ENCODE results near the gene CH25H. TPM values are rescaled to one million over a fixed set of nuclear protein-coding genes. Genes with fewer than 3 reads are reported as not detected.
A peak's percentile ranks its signal among the peaks of the same experiment; 100 is the strongest.
"Not testable (repeated sequence)": the region's sequence is repeated elsewhere in the genome, so short reads cannot be mapped to it uniquely, and the experiment has no call there.

The CH25H gene
- total RNA-seq: not detected

- peak; percentile 42 for DNase-seq
- Mint-ChIP-seq H3K9me3 (no peaks in the 10 kb centered on the region), H3K27me3 (peaks cover 32% of the 10 kb centered on the region), H3K4me1 (peaks cover 22% of the 10 kb centered on the region), H3K36me3 (ENCODE audit: low read depth) (no peaks in the 10 kb centered on the region), H3K27ac (peak within 1 kb of the TSS; percentile 2), H3K4me3 (peak within 1 kb of the TSS; percentile 71)
- ChIA-PET POLR2A (interaction anchor here (1.1 to 2.8 kb wide), 5 partner anchors 94 to 327 kb away, joined by 3 to 16 read pairs (median 3); partner anchors contain the start of genes FAS, IFIT2 and STAMBPL1), CTCF (interaction anchor here (0.5 to 6.0 kb wide), 12 partner anchors 9 to 376 kb away, joined by 3 to 49 read pairs (median 4); no protein-coding TSS in a partner anchor)
Observed at GRCh38 chr10:89207181-89207800, at the start of gene CH25H. CH25H (minus strand) TSS chr10:89207317; CDS start chr10:89207292, 25 bp downstream.

- ChIA-PET POLR2A (no interaction called here), CTCF (no interaction called here)
- Mint-ChIP-seq H3K36me3 (ENCODE audit: low read depth) (peaks cover 11% of the 10 kb centered on the region), H3K9me3 (peaks cover 20% of the 10 kb centered on the region), H3K27me3 (peaks cover 28% of the 10 kb centered on the region), H3K27ac (no peak overlapping the region), H3K4me3 (no peak overlapping the region), H3K4me1 (peaks cover 6% of the 10 kb centered on the region)
- DNase-seq: no peak
Observed at GRCh38 chr10:89256340-89256739, 49.2 kb upstream of the CH25H start.

- ChIA-PET POLR2A (no interaction called here), CTCF (no interaction called here)
- Mint-ChIP-seq H3K27ac (no peak overlapping the region), H3K4me3 (no peak overlapping the region), H3K9me3 (peaks cover 20% of the 10 kb centered on the region), H3K36me3 (ENCODE audit: low read depth) (peaks cover 11% of the 10 kb centered on the region), H3K4me1 (peaks cover 11% of the 10 kb centered on the region), H3K27me3 (peaks cover 28% of the 10 kb centered on the region)
- no peak for DNase-seq
Observed at GRCh38 chr10:89255793-89256192, 48.7 kb upstream of the CH25H start.

GRCh38 chr10:89255091-89255579 is 48.0 kb upstream of the CH25H start:
- DNase-seq, H3K4me3 Mint-ChIP-seq, CTCF ChIA-PET, POLR2A ChIA-PET, H3K27ac Mint-ChIP-seq: not testable (repeated sequence)
- Mint-ChIP-seq H3K27me3 (peaks cover 28% of the 10 kb centered on the region), H3K36me3 (ENCODE audit: low read depth) (peaks cover 11% of the 10 kb centered on the region), H3K9me3 (peaks cover 20% of the 10 kb centered on the region), H3K4me1 (peaks cover 14% of the 10 kb centered on the region)

GRCh38 chr10:89252225-89252585 is 45.1 kb upstream of the CH25H start:
- DNase-seq: no peak
- Mint-ChIP-seq H3K27ac (no peak overlapping the region), H3K4me3 (no peak overlapping the region), H3K36me3 (ENCODE audit: low read depth) (peaks cover 11% of the 10 kb centered on the region), H3K4me1 (peaks cover 25% of the 10 kb centered on the region), H3K27me3 (peaks cover 13% of the 10 kb centered on the region), H3K9me3 (peaks cover 20% of the 10 kb centered on the region)
- POLR2A ChIA-PET: interaction anchor here (1.0 to 2.5 kb wide), 7 partner anchors 24 to 449 kb away, joined by 3 to 25 read pairs (median 6); partner anchors contain the start of genes IFIT1, IFIT2, IFIT5 and KIF20B
- CTCF ChIA-PET: interaction anchor here (0.6 to 2.2 kb wide), 7 partner anchors 9 to 166 kb away, joined by 3 to 9 read pairs (median 4); partner anchors contain the start of gene IFIT5

GRCh38 chr10:89251409-89252224 is 44.5 kb upstream of the CH25H start, which contains the start of gene LIPA:
LIPA (minus strand) TSS chr10:89251775; CDS start chr10:89247648, 4,127 bp downstream.
- Mint-ChIP-seq H3K4me3 (peak within 1 kb of the TSS; percentile 86), H3K36me3 (ENCODE audit: low read depth) (peaks cover 11% of the 10 kb centered on the region), H3K9me3 (peaks cover 20% of the 10 kb centered on the region), H3K4me1 (peaks cover 25% of the 10 kb centered on the region), H3K27me3 (peaks cover 9% of the 10 kb centered on the region), H3K27ac (peak within 1 kb of the TSS; percentile 65)
- CTCF ChIA-PET: interaction anchor here (0.6 to 2.2 kb wide), 7 partner anchors 8 to 167 kb away, joined by 3 to 9 read pairs (median 4); partner anchors contain the start of gene IFIT5
- DNase-seq: peak; percentile 95
- POLR2A ChIA-PET: interaction anchor here (0.9 to 2.5 kb wide), 10 partner anchors 11 to 450 kb away, joined by 3 to 25 read pairs (median 6); partner anchors contain the start of genes FAS, IFIT1, IFIT2 and IFIT5

GRCh38 chr10:89250865-89251408 is 43.8 kb upstream of the CH25H start:
- ChIA-PET CTCF (interaction anchor here (1.3 to 2.2 kb wide), 4 partner anchors 7 to 164 kb away, joined by 3 to 9 read pairs (median 5); partner anchors contain the start of gene IFIT5), POLR2A (interaction anchor here (0.8 to 2.5 kb wide), 11 partner anchors 10 to 451 kb away, joined by 3 to 25 read pairs (median 5); partner anchors contain the start of genes FAS, IFIT1, IFIT2 and IFIT5)
- Mint-ChIP-seq H3K27me3 (peaks cover 5% of the 10 kb centered on the region), H3K36me3 (ENCODE audit: low read depth) (peaks cover 11% of the 10 kb centered on the region), H3K27ac (peak overlapping the region; percentile 12), H3K9me3 (peaks cover 20% of the 10 kb centered on the region), H3K4me3 (peak overlapping the region; percentile 86), H3K4me1 (peaks cover 25% of the 10 kb centered on the region)
- DNase-seq: no peak

- CTCF ChIA-PET: interaction anchor here (0.8 to 1.2 kb wide), 3 partner anchors 9 to 314 kb away, joined by 3 read pairs; no protein-coding TSS in a partner anchor
- POLR2A ChIA-PET: no interaction called here
- no peak for DNase-seq
- Mint-ChIP-seq H3K9me3 (peaks cover 10% of the 10 kb centered on the region), H3K27ac (no peak overlapping the region), H3K4me1 (peaks cover 25% of the 10 kb centered on the region), H3K27me3 (no peaks in the 10 kb centered on the region), H3K4me3 (no peak overlapping the region), H3K36me3 (ENCODE audit: low read depth) (peaks cover 3% of the 10 kb centered on the region)
Observed at GRCh38 chr10:89248990-89249389, 41.9 kb upstream of the CH25H start.

- CTCF ChIA-PET: interaction anchor here (1.2 kb wide), 1 partner anchor 12 kb away, joined by 3 read pairs; no protein-coding TSS in a partner anchor
- H3K27ac Mint-ChIP-seq; POLR2A ChIA-PET; H3K36me3 Mint-ChIP-seq (ENCODE audit: low read depth); H3K27me3 Mint-ChIP-seq; H3K4me3 Mint-ChIP-seq; H3K9me3 Mint-ChIP-seq; DNase-seq: not testable (repeated sequence)
- H3K4me1 Mint-ChIP-seq: peaks cover 25% of the 10 kb centered on the region
Observed at GRCh38 chr10:89247623-89248022, 40.5 kb upstream of the CH25H start.

- CTCF ChIA-PET: no interaction called here
- Mint-ChIP-seq H3K4me3 (no peak overlapping the region), H3K4me1 (peaks cover 20% of the 10 kb centered on the region), H3K36me3 (ENCODE audit: low read depth) (peaks cover 3% of the 10 kb centered on the region), H3K27ac (no peak overlapping the region), H3K9me3 (no peaks in the 10 kb centered on the region), H3K27me3 (no peaks in the 10 kb centered on the region)
- no peak for DNase-seq
- POLR2A ChIA-PET: interaction anchor here (1.4 kb wide), 1 partner anchor 168 kb away, joined by 3 read pairs; the partner anchor contains the start of gene IFIT5
Observed at GRCh38 chr10:89245802-89246201, 38.7 kb upstream of the CH25H start.

- no peak overlapping the region for H3K4me3 Mint-ChIP-seq
- H3K27ac Mint-ChIP-seq: no peak overlapping the region
- ChIA-PET CTCF (interaction anchor here (1.8 to 2.4 kb wide), 2 partner anchors 9 to 25 kb away, joined by 5 to 7 read pairs; partner anchors contain the start of gene LIPA), POLR2A (no interaction called here)
- DNase-seq: no peak
- peaks cover 6% of the 10 kb centered on the region for H3K36me3 Mint-ChIP-seq (ENCODE audit: low read depth)
- no peaks in the 10 kb centered on the region for H3K27me3 Mint-ChIP-seq
- no peaks in the 10 kb centered on the region for H3K9me3 Mint-ChIP-seq
- H3K4me1 Mint-ChIP-seq: peaks cover 3% of the 10 kb centered on the region
Observed at GRCh38 chr10:89242840-89243568, 35.9 kb upstream of the CH25H start.

GRCh38 chr10:89242345-89242684 is 35.2 kb upstream of the CH25H start:
- H3K9me3 Mint-ChIP-seq: no peaks in the 10 kb centered on the region
- peaks cover 3% of the 10 kb centered on the region for H3K4me1 Mint-ChIP-seq
- DNase-seq: no peak
- H3K36me3 Mint-ChIP-seq (ENCODE audit: low read depth): peaks cover 6% of the 10 kb centered on the region
- CTCF ChIA-PET: no interaction called here
- no peak overlapping the region for H3K27ac Mint-ChIP-seq
- no peak overlapping the region for H3K4me3 Mint-ChIP-seq
- no peaks in the 10 kb centered on the region for H3K27me3 Mint-ChIP-seq
- POLR2A ChIA-PET: no interaction called here
